ENCODE measurements around the gene KDM2B.

The KDM2B gene

DNA sequence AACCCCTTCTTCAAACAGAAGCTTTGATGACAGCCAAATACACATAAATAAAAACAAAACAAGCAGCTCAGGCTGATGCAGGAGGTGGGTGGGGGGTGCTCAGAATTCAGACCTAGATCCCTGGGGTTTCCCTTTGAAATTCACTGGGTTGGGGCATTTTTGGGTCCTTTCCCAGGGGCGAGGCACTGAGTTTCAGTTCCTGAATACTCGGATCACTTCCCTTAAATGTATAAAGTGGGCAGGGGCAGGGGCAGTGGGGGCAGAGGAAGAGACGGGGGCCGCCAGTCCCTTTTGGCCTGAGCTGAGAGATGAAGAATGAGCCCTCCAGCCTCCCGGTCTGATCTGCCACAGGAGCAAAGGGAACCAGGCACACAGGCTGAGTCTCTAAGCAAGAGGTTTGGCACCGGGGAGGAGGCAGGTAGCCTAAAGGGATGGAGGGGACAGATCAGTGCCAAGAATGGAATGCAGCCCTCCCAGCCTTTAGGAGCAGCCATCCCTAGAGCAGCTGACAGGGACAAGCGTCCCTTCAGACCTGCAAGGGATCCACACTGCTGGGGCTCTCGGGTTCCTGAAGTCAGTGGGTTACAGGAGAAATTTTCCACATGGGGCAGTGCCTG lies 20.3 kb downstream of the KDM2B start:
- DNase-seq: peak; percentile 32

- no peak for DNase-seq
Observed at GRCh38 chr12:121558956-121559355, 21.9 kb downstream of the KDM2B start.

- DNase-seq: no peak
Observed at GRCh38 chr12:121550974-121551634, 29.7 kb downstream of the KDM2B start.

GRCh38 chr12:121549075-121549474 lies 31.7 kb downstream of the KDM2B start:
- DNase-seq: no peak

- DNase-seq: no peak
Observed at GRCh38 chr12:121545480-121545879, 35.3 kb downstream of the KDM2B start.

GRCh38 chr12:121543786-121544185 lies 37.0 kb downstream of the KDM2B start:
- no peak for DNase-seq

DNA sequence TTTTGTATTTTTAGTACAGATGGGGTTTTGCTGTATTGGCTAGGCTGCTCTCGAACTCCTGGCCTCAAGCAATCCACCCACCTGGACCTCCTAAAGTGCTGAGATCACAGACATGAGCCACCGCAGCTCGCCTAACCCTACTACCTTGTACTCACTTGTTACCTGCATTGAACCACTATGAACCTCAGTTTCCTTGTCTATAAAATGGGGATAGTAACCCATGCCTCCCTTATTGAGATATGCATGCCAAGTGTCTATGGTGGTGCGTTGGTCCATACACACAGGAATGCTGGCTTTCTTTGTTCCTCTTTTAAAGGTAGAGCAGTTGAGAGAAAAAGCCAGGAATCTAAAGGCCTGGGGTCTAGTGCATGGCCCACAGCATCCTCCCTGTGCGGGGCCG lies 40.9 kb downstream of the KDM2B start:
- DNase-seq: no peak

DNA sequence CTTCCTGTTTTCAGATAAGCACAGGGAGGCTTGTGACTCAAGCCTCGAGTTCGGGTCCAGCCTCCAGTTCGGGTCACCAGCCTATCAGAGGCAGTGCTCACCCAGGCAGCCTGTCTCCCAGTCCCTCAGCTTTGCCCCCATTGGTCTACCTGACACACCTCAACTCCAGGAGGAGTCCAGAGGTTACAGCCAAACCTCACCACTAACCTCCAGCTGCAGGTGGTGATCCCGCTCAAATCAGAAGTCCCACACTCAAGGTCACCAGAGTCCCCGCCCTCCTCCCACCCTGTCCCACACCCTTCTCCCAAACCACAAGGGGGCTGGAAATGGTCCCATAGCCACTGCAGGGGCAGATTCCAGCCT lies 42.1 kb downstream of the KDM2B start:
- no peak for DNase-seq

DNA sequence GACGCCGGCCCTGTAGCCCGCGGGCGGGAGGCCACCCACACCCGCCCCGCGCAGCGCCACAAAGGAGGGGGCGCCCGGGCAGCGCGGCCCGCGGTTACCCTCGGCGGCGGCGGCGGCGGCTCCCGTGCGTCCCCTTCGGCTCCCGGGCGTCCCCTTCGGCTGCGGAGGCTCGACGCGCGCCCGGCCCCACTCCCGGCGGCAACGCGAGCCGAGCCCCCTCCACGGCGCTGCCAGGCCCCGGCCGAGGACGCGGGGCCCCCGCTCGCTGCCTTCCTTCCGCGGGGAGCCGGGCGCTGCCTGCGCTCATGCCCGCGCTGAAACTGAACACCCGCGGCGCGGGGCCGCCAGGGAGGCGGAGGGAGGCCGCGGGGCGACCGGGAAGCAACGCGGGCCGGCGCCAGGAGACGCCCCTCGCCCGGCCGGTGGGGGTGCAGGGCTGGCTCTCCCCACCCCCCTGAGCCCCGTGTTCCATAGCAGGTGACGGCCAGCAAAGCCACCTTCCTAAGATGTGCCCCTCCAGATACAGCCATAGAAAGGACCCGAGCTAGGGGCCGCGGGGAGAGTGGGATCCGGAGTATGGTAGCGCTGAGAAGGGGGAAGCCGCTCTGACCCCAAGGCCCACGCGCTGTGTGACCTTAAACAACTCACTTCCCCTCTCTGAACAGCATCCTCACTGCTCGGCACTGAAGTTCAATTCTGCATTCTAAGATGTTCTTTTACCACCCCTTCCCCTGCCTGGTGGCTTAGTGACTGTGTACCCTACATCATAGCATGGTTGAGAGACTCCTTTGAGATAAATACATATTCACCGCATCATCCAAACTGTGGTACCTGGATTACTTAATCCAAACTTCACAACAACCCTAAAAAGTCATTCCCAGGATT lies 42.8 kb downstream of the KDM2B start:
- peak; percentile 43 for DNase-seq

- DNase-seq: peak; percentile 70
Observed at GRCh38 chr12:121536899-121537813, 43.7 kb downstream of the KDM2B start.

- DNase-seq: peak; percentile 77
Observed at GRCh38 chr12:121536054-121536898, 44.5 kb downstream of the KDM2B start.

GRCh38 chr12:121535150-121536053 lies 45.4 kb downstream of the KDM2B start:
- no peak for DNase-seq

GRCh38 chr12:121534495-121535148 lies 46.2 kb downstream of the KDM2B start:
- DNase-seq: peak; percentile 90

DNA sequence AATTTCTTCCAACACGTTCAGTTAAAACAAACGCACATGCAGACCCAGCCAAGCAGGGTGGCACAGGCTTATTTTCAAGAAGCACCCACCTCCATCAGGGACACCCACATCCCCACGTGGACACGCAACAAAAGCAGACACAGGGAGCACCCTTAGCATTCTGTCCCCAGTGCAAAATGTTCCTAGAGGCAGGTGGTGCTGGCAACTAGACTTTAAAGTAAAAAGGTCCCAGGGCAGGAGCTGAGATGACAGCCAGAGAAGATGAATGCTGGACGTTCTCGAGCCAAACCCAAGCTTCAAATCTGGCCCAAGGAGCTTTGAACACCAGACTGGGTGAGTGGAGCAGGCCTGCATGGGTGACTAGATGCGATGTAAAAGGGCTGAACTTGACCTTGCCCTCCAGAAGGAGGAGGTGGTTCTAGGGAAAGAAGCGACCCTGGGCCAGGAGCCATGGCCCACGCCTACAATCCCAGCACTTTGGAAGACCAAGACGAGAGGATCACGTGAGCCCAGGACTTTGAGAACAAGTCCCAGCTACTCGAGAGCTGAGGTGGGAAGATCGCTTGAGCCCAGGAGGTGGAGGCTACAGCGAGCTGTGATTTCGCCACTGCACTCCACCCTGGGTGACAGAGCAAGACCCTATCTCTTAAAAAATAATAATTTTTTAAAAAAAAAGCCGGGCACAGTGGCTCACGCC lies 47.3 kb downstream of the KDM2B start:
- no peak for DNase-seq

DNA sequence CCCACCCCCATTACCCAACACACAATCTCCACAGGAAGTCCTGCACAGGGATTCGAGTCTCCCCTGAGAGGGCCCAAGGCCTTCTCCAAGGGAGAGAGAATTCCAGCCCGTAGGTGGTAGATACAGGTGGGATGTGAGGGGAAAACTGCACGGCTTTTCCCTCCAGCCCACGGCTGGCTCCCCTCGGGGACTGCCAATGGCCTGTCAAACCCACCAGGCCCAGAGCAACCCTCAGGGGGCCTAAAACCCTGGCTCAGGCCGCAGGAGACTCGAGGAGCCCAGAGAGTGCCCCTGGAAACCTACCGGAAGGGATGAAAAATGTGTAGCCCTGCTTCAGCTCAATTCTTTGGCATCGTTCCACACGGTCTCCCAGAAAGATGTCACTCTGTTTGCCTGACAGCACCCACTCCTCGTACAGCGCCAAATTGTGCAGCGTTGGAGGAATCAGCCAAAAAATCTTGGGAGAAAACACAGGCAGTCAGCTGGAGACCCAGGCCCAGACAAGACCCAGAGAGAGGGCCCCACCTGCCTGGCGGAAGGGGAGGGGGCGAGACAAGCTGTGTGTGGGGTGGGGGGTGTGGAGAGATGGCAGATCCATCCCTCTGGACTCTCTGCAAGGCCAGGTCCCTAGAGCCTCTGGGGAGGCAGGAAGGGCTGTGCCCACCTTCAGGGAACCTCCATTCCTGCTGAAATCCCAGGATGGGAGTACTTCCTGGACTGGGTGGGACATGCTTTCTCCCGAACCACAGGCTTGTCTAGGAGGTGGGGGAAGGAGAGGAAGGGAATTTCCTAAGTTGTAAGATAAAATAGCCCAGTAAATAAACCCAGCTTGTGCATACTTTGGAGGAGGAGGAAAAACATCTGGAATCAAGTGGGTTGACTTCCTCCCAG lies 48.1 kb downstream of the KDM2B start:
- DNase-seq: no peak

DNA sequence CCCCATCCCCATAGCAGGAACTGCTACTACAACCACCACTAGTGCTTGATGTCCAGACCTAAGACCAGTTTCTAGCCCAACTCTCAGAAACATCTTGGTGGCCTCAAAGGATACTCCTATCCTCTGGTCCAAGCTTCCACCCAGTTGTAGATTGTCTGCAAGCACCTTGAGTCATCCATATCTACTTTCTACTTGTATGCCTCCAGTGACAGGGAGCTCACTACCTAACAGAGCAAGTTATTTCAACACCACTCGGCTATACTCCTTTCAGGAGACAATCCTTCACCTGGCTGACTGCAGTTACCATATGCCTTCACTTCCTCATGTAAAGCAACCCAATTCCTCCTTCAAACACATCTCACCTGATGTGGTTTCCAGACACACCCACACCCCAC lies 49.5 kb downstream of the KDM2B start:
- DNase-seq: peak; percentile 26

DNA sequence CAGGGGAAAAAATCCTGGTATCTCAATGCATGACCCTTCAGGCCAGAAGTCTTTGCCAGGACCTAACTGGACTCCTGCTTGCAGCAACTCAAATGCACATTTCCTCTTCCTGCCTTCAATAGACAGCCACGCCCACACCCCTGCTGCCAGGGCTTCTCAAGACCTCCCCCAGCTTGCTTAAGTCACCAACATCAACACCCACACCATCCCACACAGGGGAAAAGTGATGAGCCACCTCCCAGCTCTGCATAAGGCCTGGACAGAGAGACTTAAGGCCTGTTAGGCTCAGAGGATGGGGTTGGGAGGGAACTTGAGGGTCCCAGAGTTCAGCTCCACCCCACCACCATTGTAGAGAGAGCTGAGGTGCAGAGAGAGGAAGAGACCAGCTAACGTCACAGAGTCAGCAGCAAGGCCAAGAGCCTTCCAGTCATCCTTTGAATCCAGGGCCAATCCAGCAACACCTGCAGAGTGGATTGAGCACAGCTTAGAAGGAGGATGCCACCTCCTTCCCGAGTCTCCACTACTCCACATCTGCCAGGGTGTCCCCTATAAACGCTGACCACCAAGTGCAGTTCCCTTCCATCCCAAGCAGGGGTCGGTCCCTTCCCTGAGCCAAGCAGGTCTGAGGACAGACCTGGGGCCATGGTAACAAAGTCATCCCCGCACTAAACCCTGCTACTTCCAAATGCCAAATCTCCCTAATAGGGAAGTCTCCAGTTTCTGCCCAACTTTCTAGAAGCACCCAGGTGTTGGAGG lies 50.0 kb downstream of the KDM2B start:
- DNase-seq: peak; percentile 78

DNA sequence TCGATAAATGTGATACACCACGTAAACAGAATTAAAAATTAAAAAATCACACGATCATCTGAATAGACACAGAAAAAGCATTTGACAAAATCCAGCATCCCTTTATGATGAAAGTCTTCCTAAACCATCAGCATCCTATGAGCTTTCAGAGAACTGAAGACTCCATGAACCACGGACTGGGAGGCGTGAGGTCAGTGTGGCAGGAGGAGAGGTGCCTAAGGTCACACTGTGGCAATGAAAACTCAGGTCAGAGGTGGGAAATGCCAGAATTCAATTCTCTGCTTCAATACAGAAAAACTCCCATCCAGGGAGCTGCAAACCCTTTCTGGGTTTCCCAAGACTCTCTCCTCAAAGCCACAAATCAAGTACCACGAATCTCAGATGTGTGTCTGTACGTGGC lies 51.6 kb downstream of the KDM2B start:
- DNase-seq: no peak
